GM23338 (cell line): ENCODE data around the gene BEST2. TPM values are rescaled to one million over a fixed set of nuclear protein-coding genes. Genes with fewer than 3 reads are reported as not detected.

ENCODE experiments used
- ATAC-seq: fragments of 200-7000 bp; cut with Tn5 transposase; 3 replicates; pipeline ENCODE4 v1.9.1; 2020
- DNase-seq: peaks from one replicate; pipeline ENCODE4 v3.0.0-alpha.2; 2015; ENCODE audit warnings: low spot score
- H2AFZ ChIP-seq: fragments of 200-600 bp; sonication (generic); 2 replicates; pipeline ENCODE4 v1.8.0; 2016; ENCODE audit warnings: antibody characterized with exemption, mild to moderate bottlenecking, moderate library complexity
- H3F3A ChIP-seq: fragments of 200-600 bp; sonication (generic); replicated peaks from 2 replicates; pipeline ENCODE4 v1.8.0; 2017; ENCODE audit warnings: antibody characterized with exemption, mixed run types, low read depth
- H3K27ac ChIP-seq: fragments of 200-600 bp; sonication (generic); 2 replicates; pipeline ENCODE4 v1.6.1; 2016; ENCODE audit warnings: low read depth
- H3K27me3 ChIP-seq: fragments of 200-600 bp; sonication (generic); 2 replicates; pipeline ENCODE4 v1.8.0; 2016; ENCODE audit warnings: mild to moderate bottlenecking, mixed run types, moderate library complexity; ENCODE audit not compliant: insufficient read depth
- H3K36me3 ChIP-seq: fragments of 200-600 bp; sonication (generic); 2 replicates; pipeline ENCODE4 v1.8.0; 2016; ENCODE audit warnings: mild to moderate bottlenecking; ENCODE audit not compliant: insufficient read depth
- H3K4me1 ChIP-seq: fragments of 200-600 bp; sonication (generic); 2 replicates; pipeline ENCODE4 v1.8.0; 2016; ENCODE audit warnings: mild to moderate bottlenecking, moderate library complexity; ENCODE audit not compliant: insufficient read depth
- H3K4me2 ChIP-seq: fragments of 200-600 bp; sonication (generic); 2 replicates; pipeline ENCODE4 v1.7.1; 2017; ENCODE audit warnings: mixed run types
- H3K4me3 ChIP-seq: fragments of 200-600 bp; sonication (generic); 2 replicates; pipeline ENCODE4 v1.6.1; 2016; ENCODE audit warnings: mixed run types
- H3K79me2 ChIP-seq: fragments of 200-600 bp; sonication (generic); replicated peaks from 2 replicates; pipeline ENCODE4 v1.8.0; 2017; ENCODE audit warnings: mild to moderate bottlenecking; ENCODE audit not compliant: insufficient read depth
- H3K9me2 ChIP-seq: fragments of 200-600 bp; sonication (generic); 2 replicates; pipeline ENCODE4 v1.8.0; 2017; ENCODE audit not compliant: insufficient read depth
- H4K20me1 ChIP-seq: fragments of 200-600 bp; sonication (generic); replicated peaks from 2 replicates; pipeline ENCODE4 v1.8.0; 2017; ENCODE audit warnings: mild to moderate bottlenecking; ENCODE audit not compliant: insufficient read depth
- H3K27ac Mint-ChIP-seq: 2 replicates; pipeline ENCODE4 v1.8.0; 2020; ENCODE audit warnings: inconsistent platforms, mild to moderate bottlenecking, moderate library complexity, mixed read lengths
- H3K27me3 Mint-ChIP-seq: 3 replicates; pipeline ENCODE4 v1.8.0; 2022; ENCODE audit warnings: low read depth, mild to moderate bottlenecking, moderate library complexity, mixed read lengths, inconsistent platforms; ENCODE audit not compliant: insufficient read depth, poor library complexity
- H3K36me3 Mint-ChIP-seq: 3 replicates; pipeline ENCODE4 v1.8.0; 2021; ENCODE audit warnings: low read depth, mild to moderate bottlenecking, inconsistent platforms, moderate library complexity, mixed read lengths
- H3K4me1 Mint-ChIP-seq: 3 replicates; pipeline ENCODE4 v1.8.0; 2020; ENCODE audit warnings: mild to moderate bottlenecking, inconsistent platforms, mixed read lengths
- H3K4me3 Mint-ChIP-seq: 3 replicates; pipeline ENCODE4 v1.8.0; 2021; ENCODE audit warnings: moderate library complexity, mild to moderate bottlenecking, inconsistent platforms, mixed read lengths
- H3K9me3 Mint-ChIP-seq: 3 replicates; pipeline ENCODE4 v1.8.0; 2020; ENCODE audit warnings: moderate library complexity, mild to moderate bottlenecking, inconsistent platforms, mixed read lengths
- EZH2 ChIP-seq: fragments of 200-600 bp; sonication (generic); IDR thresholded peaks from one replicate; pipeline ENCODE4 v1.8.0; 2017; ENCODE audit warnings: antibody characterized with exemption, mild to moderate bottlenecking, low read depth; ENCODE audit not compliant: unreplicated experiment
- EZH2phosphoT487 ChIP-seq: fragments of 200-600 bp; sonication (generic); IDR thresholded peaks from one replicate; pipeline ENCODE4 v1.8.1; 2018; ENCODE audit warnings: antibody characterized with exemption; ENCODE audit not compliant: unreplicated experiment
- POLR2AphosphoS5 ChIP-seq: IDR thresholded peaks from 2 replicates; pipeline ENCODE4 v1.6.1; 2016; ENCODE audit warnings: antibody characterized with exemption, low read depth
- REST ChIP-seq: IDR thresholded peaks from one replicate; pipeline ENCODE4 v1.6.1; 2018; ENCODE audit warnings: antibody characterized with exemption; ENCODE audit not compliant: unreplicated experiment
- STAT1 ChIP-seq: IDR thresholded peaks from one replicate; pipeline ENCODE4 v1.6.1; 2016; ENCODE audit warnings: antibody characterized with exemption; ENCODE audit not compliant: unreplicated experiment
- ZNF114 ChIP-seq: fragments of 250-450 bp; sonication (Bioruptor Pico); IDR thresholded peaks from 2 replicates; pipeline ENCODE4 v1.5.0; 2020; ENCODE audit warnings: mild to moderate bottlenecking, moderate library complexity
- ZNF331 ChIP-seq: fragments of 250-450 bp; sonication (Bioruptor Pico); IDR thresholded peaks from 2 replicates; pipeline ENCODE4 v1.5.0; 2020; ENCODE audit warnings: low read depth, mild to moderate bottlenecking, moderate library complexity
- ZNF462 ChIP-seq: fragments of 250-450 bp; sonication (Bioruptor Pico); IDR thresholded peaks from 2 replicates; pipeline ENCODE4 v1.5.0; 2020; ENCODE audit warnings: mild to moderate bottlenecking, moderate library complexity
- polyA plus RNA-seq: library from polyadenylated mRNA; unstranded; fragments of >200 nt; fragmentation: Nextera tagmentation; extraction: Ambion mirVana; gene quantifications from 2 replicates; pipeline ENCODE4 v1.2.1, GENCODE V29; 2016
- total RNA-seq: library from RNA; depleted of rRNA; stranded (reverse); fragments of >200 nt; shearing (Covaris generic); gene quantifications from 2 replicates; pipeline ENCODE4 v1.2.3, GENCODE V29; 2014

Gene BEST2
- total and polyA plus RNA-seq, 2 experiments from 2014 or later, result 1.2 to 10.4 TPM

- TF ChIP-seq REST, result no peak
- no peak for TF ChIP-seq STAT1
- TF ChIP-seq EZH2phosphoT487, result no peak
Measured at GRCh38 chr19:12752056-12752781, 628 bp downstream of the BEST2 start (continued).

- H3K27me3 ChIP-seq, result peaks cover 11% of the 10 kb centered on the region; the same call in 1 of the 2 replicates
- Mint-ChIP-seq H3K9me3 (no peaks in the 10 kb centered on the region; the same call in 2 of the 3 replicates), H3K4me3 (no peak overlapping the region), H3K4me1 (peaks cover 20% of the 10 kb centered on the region; the same call in 2 of the 3 replicates), H3K27me3 (peaks cover 23% of the 10 kb centered on the region), H3K27ac (no peak overlapping the region), H3K36me3 (no peaks in the 10 kb centered on the region)
- H3K4me3 ChIP-seq, result no peak overlapping the region
- H3K4me2 ChIP-seq, result no peak overlapping the region
- no peaks in the 10 kb centered on the region; the same call in 1 of the 2 replicates for H3K4me1 ChIP-seq
- H3K36me3 ChIP-seq, result no peaks in the 10 kb centered on the region
- no peaks in the 10 kb centered on the region for H3K9me2 ChIP-seq
- H3K27ac ChIP-seq, result no peak overlapping the region
- no peak overlapping the region for H2AFZ ChIP-seq
- ATAC-seq (no peak), DNase-seq (peak; percentile 34)
- peaks cover 4% of the 10 kb centered on the region; the same call in 1 of the 2 replicates for H4K20me1 ChIP-seq
- H3F3A ChIP-seq, result peaks cover 7% of the 10 kb centered on the region; the same call in 1 of the 2 replicates
- no peaks in the 10 kb centered on the region for H3K79me2 ChIP-seq
- no peak for TF ChIP-seq EZH2
- no peak for TF ChIP-seq REST
- TF ChIP-seq POLR2AphosphoS5, result no peak
- TF ChIP-seq ZNF114 (CRISPR knock-in tag), result no peak
- no peak for TF ChIP-seq STAT1
- TF ChIP-seq ZNF462 (CRISPR knock-in tag), result no peak
- no peak for TF ChIP-seq ZNF331
Measured at GRCh38 chr19:12754465-12755196, 3.0 kb downstream of the BEST2 start.
